ENCODE measurements around the gene NCOA1. TPM values are rescaled to one million over a fixed set of nuclear protein-coding genes. Genes with fewer than 3 reads are reported as not detected.

The NCOA1 gene
- total RNA-seq, 1 donor from 2014 or later, result 20.1 TPM

DNA sequence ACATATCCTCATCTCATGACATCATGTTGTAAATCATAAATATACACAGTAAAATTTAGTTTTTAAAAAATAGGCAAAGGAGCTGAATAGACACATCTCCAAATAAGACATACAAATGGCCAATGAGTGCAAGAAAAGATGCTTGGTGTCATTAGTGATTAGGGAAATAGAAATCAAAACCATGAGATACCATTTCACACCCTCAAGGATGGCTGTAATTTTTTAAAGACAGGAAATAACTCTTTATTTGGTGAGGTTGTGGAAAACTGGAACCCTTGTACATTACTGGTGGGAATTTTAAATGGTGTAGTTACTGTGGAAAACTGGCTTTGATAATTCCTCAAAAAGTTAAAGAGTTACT is 160.6 kb downstream of the NCOA1 start:
- no peak for DNase-seq (ENCODE audit: low read depth, low spot score)
- peaks cover 2% of the 10 kb centered on the region for H3K9me3 Mint-ChIP-seq

DNA sequence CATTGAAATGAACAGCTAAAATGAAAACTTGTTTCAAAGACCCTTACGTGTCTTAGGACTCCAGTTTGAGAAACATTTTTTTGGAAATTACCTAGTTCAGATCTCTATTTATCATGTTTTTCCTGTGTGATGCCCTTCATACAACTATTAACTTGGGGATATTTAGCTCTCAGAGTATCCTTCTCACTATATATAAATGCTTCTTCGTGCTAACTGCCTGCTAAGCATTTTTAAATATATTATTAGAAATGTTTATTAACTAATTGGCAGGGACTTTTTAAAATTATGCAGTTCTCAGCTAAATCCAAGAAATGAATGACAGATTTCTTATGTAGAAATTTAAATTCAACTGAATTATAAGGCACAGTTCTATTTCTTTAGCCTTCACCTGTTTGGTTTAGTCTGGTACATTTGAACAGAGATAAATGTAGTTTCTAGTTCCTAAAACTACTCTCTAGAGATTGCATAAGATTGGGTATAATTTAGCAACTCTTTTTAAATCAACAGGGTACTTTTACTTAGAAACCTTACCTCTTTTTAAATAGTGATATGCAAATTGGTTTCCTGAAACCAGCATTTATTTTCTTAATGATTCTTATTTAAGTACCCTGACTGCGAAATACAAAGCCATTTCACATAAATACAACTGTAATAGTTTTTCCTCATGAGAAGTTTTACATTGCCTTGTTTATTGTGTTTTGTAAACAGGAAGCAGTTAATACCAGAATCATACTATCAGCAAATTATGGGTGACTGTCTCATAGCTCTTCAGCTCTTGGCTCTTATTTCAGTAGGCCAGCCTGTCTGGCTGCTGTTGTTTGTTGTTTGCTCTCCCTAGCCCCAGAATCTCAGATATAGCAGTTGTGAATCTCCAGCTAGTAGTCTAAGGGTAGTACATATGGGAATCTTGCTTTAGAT is 161.5 kb downstream of the NCOA1 start:
- Mint-ChIP-seq H3K4me1 (no peaks in the 10 kb centered on the region), H3K9me3 (peaks cover 2% of the 10 kb centered on the region), H3K27ac (ENCODE audit: unreplicated experiment) (no peak overlapping the region), H3K36me3 (ENCODE audit: low read depth) (no peaks in the 10 kb centered on the region), H3K27me3 (ENCODE audit: low read depth) (no peaks in the 10 kb centered on the region), H3K4me3 (no peak overlapping the region)
- no peak for TF ChIP-seq CTCF (conservative IDR thresholded peaks at IDR 0.05)
- DNase-seq (ENCODE audit: low read depth, low spot score), result no peak

More for the DNA sequence above, 160.6 kb downstream of the NCOA1 start:
- TF ChIP-seq CTCF (conservative IDR thresholded peaks at IDR 0.05), result no peak
- no peaks in the 10 kb centered on the region for H3K27me3 Mint-ChIP-seq (ENCODE audit: low read depth)
- no peaks in the 10 kb centered on the region for H3K36me3 Mint-ChIP-seq (ENCODE audit: low read depth)
- H3K4me1 Mint-ChIP-seq, result no peaks in the 10 kb centered on the region
- no peak overlapping the region for H3K27ac Mint-ChIP-seq (ENCODE audit: unreplicated experiment)
- no peak overlapping the region for H3K4me3 Mint-ChIP-seq

GRCh38 chr2:24657818-24658217 is 166.8 kb downstream of the NCOA1 start:
- Mint-ChIP-seq H3K4me1 (peaks cover 11% of the 10 kb centered on the region), H3K27me3 (ENCODE audit: low read depth) (no peaks in the 10 kb centered on the region), H3K4me3 (no peak overlapping the region), H3K9me3 (no peaks in the 10 kb centered on the region), H3K27ac (ENCODE audit: unreplicated experiment) (no peak overlapping the region), H3K36me3 (ENCODE audit: low read depth) (no peaks in the 10 kb centered on the region)
- no peak for DNase-seq (ENCODE audit: low read depth, low spot score)
- no peak for TF ChIP-seq CTCF (conservative IDR thresholded peaks at IDR 0.05)

DNA sequence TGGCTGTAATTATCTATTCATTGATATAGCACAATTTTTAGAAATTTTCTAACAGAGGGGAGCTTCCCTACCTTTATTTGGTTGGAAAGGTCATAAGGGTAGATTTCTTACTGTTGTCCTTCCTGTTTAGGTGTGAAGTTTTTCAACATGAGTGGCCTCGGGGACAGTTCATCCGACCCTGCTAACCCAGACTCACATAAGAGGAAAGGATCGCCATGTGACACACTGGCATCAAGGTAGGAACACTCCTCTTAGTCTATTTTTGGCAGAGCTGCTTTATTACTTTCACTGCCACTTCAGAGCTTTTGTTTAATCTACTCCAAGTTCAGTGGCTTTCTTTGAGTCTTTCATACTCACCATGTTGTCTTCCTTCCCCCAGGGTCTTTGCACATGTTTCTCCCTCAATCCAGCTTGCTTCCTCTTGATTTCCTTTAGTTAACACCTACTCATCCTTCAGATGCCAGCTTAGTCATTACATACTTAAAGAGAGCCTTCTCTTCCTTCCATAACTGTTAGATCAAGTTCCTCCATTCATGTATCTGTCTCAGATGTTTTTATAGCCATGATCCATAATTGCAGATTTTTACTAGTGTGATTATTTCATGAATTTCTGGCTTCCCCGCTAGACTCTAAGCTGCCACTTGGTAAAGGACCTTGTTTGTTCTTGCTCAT is 167.6 kb downstream of the NCOA1 start:
- H3K4me3 Mint-ChIP-seq, result no peak overlapping the region
- H3K9me3 Mint-ChIP-seq, result no peaks in the 10 kb centered on the region
- H3K36me3 Mint-ChIP-seq (ENCODE audit: low read depth), result no peaks in the 10 kb centered on the region
- H3K27me3 Mint-ChIP-seq (ENCODE audit: low read depth), result no peaks in the 10 kb centered on the region
- H3K4me1 Mint-ChIP-seq, result peaks cover 11% of the 10 kb centered on the region
- peak overlapping the region; percentile 50 for H3K27ac Mint-ChIP-seq (ENCODE audit: unreplicated experiment)
- TF ChIP-seq CTCF (conservative IDR thresholded peaks at IDR 0.05), result no peak
- no peak for DNase-seq (ENCODE audit: low read depth, low spot score)

GRCh38 chr2:24659862-24660261 is 168.8 kb downstream of the NCOA1 start:
- Mint-ChIP-seq H3K27ac (ENCODE audit: unreplicated experiment) (no peak overlapping the region), H3K4me3 (no peak overlapping the region), H3K27me3 (ENCODE audit: low read depth) (no peaks in the 10 kb centered on the region), H3K36me3 (ENCODE audit: low read depth) (no peaks in the 10 kb centered on the region), H3K9me3 (no peaks in the 10 kb centered on the region), H3K4me1 (peaks cover 11% of the 10 kb centered on the region)
- TF ChIP-seq CTCF (conservative IDR thresholded peaks at IDR 0.05), result no peak
- no peak for DNase-seq (ENCODE audit: low read depth, low spot score)

All from neural crest cell (in vitro differentiated cells).